ENCODE measurements around the gene RNF114.
"Not testable (repeated sequence)": the region's sequence is repeated elsewhere in the genome, so short reads cannot be mapped to it uniquely, and the experiment has no call there.

DNA sequence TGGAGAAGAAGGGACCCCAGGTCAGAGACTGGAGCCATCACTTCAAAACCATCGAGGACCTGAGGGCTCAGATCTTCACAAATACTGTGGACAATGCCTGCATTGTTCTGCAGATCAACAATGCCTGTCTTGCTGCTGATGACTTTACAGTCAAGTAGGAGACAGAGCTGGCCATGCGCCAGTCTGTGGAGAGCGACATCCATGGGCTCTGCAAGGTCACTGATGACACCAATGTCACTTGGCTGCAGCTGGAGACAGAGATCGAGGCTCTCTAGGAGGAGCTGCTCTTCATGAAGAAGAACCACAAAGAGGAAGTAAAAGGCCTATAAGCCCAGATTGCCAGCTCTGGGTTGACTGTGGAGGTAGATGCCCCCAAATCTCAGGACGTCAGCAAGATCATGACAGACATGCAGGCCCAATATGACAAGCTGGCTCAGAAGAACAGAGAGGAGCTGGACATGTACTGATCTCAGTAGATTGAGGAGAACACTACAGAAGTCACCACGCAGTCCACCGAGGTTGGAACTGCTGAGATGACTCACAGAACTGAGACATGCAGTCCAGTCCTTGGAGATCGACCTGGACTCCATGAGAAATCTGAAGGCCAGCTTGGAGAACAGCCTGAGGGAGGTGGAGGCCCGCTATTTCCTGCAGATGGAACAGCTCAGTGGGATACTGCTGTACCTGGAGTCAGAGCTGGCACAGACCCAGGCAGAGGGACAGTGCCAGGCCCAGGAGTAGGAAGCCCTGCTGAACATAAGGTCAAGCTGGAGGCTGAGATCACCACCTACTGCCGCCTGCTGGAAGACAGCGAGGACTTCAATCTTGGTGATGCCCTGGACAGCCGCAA lies 21.1 kb downstream of the RNF114 start:
- TF ChIP-seq, protein P1, sequence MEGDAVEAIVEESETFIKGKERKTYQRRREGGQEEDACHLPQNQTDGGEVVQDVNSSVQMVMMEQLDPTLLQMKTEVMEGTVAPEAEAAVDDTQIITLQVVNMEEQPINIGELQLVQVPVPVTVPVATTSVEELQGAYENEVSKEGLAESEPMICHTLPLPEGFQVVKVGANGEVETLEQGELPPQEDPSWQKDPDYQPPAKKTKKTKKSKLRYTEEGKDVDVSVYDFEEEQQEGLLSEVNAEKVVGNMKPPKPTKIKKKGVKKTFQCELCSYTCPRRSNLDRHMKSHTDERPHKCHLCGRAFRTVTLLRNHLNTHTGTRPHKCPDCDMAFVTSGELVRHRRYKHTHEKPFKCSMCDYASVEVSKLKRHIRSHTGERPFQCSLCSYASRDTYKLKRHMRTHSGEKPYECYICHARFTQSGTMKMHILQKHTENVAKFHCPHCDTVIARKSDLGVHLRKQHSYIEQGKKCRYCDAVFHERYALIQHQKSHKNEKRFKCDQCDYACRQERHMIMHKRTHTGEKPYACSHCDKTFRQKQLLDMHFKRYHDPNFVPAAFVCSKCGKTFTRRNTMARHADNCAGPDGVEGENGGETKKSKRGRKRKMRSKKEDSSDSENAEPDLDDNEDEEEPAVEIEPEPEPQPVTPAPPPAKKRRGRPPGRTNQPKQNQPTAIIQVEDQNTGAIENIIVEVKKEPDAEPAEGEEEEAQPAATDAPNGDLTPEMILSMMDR (IDR thresholded peaks at IDR 0.05), result not testable (repeated sequence)
- TF ChIP-seq POLR2A (IDR thresholded peaks at IDR 0.05), result not testable (repeated sequence)
